Subcutaneous adipose tissue (tissue), 4 donors: ENCODE results near the gene EEF1AKMT1. TPM values are rescaled to one million over a fixed set of nuclear protein-coding genes. Genes with fewer than 3 reads are reported as not detected.

Source experiments
- total RNA-seq, 4 donors: library from RNA; depleted of rRNA; stranded (reverse); fragments of >200 nt; gene quantifications; one replicate each; pipeline ENCODE4 v1.1.0, GENCODE V29; 2016
- TF ChIP-seq, protein P1 (sequence below): fragments of 450-650 bp; IDR thresholded peaks from one replicate; pipeline ENCODE4 v1.5.1; 2016; ENCODE audit warnings: low read depth, mild to moderate bottlenecking, control low read depth, antibody characterized with exemption, moderate library complexity

Gene EEF1AKMT1, protein sequence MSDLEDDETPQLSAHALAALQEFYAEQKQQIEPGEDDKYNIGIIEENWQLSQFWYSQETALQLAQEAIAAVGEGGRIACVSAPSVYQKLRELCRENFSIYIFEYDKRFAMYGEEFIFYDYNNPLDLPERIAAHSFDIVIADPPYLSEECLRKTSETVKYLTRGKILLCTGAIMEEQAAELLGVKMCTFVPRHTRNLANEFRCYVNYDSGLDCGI
- 10 to 100 TPM in 1 of 4 donors, 1 to 10 TPM in 3; 8.1 to 26.9 (median 9.1) TPM for total RNA-seq

DNA sequence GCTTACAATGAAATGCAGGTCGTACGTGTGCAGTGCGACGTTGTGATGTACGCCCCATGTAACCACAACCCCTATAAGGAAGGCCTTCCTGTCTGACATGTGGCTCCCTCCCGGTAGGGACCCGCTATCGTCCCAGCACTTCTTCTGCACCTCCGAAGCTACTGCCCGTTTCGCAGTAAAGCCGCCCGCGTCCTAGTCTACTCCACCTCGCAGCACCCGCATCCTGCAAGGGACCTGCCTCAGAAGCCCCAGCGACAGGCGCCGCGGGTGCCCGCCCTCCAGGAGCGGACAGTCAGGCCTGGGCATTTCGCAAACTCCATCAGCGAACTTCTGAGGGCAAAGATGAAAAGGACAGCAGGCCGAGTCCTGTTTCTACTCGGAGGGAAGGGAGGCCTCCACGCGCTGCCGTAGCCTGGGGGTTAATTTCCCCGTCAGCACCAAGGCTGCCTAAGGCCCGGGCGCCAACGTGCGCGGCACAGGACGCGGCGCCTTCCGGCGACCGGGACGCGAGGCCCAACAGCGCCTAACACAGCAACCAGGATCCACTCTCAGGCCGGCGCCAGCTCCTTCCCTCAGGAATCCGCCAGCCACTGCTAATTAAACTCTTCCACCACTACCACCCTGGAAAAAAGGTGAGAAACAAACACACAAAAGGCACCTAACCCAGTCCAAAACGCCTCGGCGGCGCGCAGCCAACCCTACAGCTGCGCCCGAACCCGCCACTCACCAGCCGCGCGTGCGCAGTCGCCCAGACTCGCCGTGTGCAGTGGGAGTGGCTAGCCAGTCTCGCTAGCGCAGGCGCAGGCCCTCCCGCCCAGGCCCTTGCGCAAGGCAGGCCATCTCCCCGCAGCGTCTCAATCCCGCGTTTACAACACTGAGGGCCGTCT, at the start of gene EEF1AKMT1:
EEF1AKMT1 (minus strand) TSS at position 768 of the 887 bp plus-strand sequence. CDS start 16,363 bp downstream, outside the sequence.
- TF ChIP-seq, protein P1, sequence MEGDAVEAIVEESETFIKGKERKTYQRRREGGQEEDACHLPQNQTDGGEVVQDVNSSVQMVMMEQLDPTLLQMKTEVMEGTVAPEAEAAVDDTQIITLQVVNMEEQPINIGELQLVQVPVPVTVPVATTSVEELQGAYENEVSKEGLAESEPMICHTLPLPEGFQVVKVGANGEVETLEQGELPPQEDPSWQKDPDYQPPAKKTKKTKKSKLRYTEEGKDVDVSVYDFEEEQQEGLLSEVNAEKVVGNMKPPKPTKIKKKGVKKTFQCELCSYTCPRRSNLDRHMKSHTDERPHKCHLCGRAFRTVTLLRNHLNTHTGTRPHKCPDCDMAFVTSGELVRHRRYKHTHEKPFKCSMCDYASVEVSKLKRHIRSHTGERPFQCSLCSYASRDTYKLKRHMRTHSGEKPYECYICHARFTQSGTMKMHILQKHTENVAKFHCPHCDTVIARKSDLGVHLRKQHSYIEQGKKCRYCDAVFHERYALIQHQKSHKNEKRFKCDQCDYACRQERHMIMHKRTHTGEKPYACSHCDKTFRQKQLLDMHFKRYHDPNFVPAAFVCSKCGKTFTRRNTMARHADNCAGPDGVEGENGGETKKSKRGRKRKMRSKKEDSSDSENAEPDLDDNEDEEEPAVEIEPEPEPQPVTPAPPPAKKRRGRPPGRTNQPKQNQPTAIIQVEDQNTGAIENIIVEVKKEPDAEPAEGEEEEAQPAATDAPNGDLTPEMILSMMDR = no peak

DNA sequence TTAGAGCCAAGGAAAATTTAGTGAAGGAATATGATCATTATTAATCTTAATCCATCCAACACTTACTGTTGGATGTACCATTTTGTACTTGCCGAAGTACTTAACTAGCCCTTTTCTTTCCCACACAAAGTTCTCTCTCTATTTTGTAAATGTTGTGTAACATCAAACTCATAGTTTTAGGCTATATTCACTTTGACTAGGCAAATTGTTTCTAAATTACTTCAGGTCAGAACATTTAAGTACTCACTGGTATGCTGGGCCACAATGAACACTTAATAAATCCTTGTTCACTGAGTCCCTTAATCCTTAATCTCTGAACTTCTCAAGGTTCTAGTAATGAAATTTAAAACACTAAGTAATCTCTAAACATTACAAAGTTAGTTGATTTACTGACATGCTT, 49.3 kb upstream of the EEF1AKMT1 start:
- TF ChIP-seq, protein P1 = no peak

DNA sequence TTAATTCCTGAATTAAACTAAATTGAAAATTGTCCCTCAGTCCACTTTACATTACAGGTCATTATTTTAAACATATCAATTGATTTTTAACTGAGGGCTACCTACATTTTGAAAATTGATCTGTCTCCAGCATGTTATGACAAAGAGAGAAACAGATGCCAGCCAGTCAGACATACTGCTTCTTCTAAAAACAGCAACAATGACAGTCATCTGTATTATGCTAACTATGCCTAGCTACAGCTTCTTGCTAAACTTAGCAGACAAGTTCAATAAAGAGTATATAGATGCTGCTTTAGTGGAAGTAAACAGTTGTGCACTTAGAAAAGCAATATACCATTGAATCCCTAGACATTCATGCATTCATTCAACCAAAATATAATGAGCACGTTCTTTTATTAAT, 48.6 kb upstream of the EEF1AKMT1 start:
- TF ChIP-seq, protein P1 = no peak

DNA sequence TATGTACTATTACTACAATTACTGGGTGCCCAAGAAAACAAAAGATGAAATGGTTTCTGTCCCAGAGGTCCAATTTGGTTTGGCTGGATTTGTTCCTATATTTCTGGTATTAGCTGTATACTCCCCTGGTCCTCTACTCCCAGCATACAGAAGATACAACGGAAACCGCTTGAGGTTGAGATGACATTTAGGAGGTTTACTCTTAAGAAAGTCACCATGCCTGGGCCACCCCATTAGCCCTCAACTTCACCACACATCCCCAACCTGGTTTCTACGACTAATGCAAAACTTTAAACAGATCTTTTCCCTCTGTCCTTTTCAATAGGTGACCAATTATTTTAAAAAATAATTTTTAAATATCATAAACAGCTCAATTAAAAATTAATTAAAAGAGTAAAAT, 46.0 kb upstream of the EEF1AKMT1 start:
- TF ChIP-seq, protein P1 = no peak

DNA sequence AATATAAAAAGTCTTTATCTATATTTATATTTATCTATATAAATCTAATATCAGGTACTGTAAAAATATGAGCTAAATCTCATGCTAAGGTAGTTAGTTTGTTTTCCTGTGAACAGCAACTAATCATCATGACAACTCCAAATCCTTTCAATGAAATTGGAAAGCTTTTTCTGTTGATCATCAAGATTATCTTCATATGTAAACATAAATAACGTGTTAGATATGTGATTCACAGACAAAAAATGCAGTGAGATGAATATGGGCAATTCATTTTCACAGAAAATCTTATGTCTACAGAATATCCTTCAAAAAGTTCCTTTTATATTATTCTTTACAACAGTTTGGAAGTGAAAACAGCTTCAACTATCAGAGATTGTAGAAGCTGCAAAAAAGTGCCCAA, 41.7 kb upstream of the EEF1AKMT1 start:
- TF ChIP-seq, protein P1 = no peak

DNA sequence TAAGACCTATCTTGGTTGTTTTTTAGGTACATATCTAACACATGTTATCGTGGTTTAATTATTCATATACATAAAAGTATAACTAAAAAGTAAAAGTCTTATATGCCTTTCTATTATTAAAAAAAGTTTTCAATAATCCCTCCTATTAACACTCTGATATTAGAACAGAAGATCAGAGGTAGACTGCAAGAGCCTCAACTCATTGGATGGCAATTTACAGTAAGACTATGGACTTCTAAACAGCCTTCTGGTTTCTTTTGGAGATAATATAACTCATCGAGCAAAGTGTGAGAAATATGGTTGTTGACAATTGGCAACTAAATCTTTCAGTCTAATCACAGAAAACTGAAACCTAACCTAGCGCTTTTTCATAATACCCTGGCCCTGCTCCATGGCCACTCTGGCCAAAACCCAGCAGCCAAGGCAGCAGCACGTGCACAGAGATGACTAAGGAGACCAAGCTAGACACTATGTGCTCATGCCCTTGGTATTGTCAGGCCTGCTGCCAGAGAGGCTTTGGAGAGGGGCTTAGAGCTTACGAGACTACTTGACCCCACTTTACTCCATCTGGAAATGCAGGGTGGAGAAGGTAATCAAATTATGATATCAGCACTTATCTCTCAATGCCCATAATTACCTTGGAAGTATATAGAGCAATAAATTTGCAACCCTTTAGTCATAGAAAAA, 40.6 kb upstream of the EEF1AKMT1 start:
- TF ChIP-seq, protein P1 = no peak

DNA sequence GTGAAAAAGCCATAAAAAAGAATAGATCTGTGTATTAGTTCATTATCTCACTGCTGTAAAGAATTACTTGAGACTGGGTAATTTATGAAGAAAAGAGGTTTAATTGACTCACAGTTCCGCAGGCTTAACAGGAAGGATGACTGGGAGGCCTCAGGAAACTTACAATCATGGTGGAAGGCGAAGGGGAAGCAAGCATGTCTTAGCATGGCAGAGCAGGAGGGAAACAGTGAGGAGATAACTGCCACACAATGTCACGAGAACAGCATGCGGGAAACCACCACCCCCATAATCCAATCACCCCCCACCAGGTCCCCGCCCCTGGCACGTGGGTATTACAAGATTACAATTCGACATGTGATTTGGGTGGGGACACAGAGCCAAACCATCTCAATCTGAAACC, 39.1 kb upstream of the EEF1AKMT1 start:
- TF ChIP-seq, protein P1 = no peak
